Urinary bladder (tissue), 4 donors: ENCODE measurements around the gene TLCD2. TPM values are rescaled to one million over a fixed set of nuclear protein-coding genes. Genes with fewer than 3 reads are reported as not detected.
"Not testable (repeated sequence)": the region's sequence is repeated elsewhere in the genome, so short reads cannot be mapped to it uniquely, and the experiment has no call there.

ENCODE experiments used
- DNase-seq: peaks from one replicate; pipeline ENCODE4 v3.0.0-alpha.2; 2015; ENCODE audit errors: extremely low spot score
- H3K27ac ChIP-seq: one replicate; pipeline ENCODE4 v1.5.1; 2013; ENCODE audit warnings: low read depth, mild to moderate bottlenecking, moderate library complexity
- H3K36me3 ChIP-seq: one replicate; pipeline ENCODE4 v1.6.1; 2013; ENCODE audit warnings: mild to moderate bottlenecking, moderate library complexity; ENCODE audit not compliant: insufficient read depth
- H3K4me1 ChIP-seq: one replicate; pipeline ENCODE4 v1.6.1; 2013; ENCODE audit warnings: mild to moderate bottlenecking, moderate library complexity; ENCODE audit not compliant: insufficient read depth
- H3K4me3 ChIP-seq: one replicate; pipeline ENCODE4 v1.5.1; 2013; ENCODE audit warnings: low read depth, low read length
- WGBS: extraction: QIAGEN DNeasy Blood & Tissue Kit; methylation state at CpG from one replicate; pipeline ENCODE4 v1.1.7; 2013; 5-methylcytosine and 5-hydroxymethylcytosine counted together
- polyA plus RNA-seq: library from polyadenylated mRNA; stranded (reverse); fragments of 200-250 nt; gene quantifications from one replicate; pipeline ENCODE4 v1.2.3, GENCODE V29; 2013
- total RNA-seq: library from RNA; depleted of rRNA; stranded (reverse); fragments of >200 nt; gene quantifications from one replicate; pipeline ENCODE4 v1.2.3, GENCODE V29; 2014
- donor health status: healthy with polysubstance abuse.
- donor health status: healthy.

Gene TLCD2
- total and polyA plus RNA-seq, 2 donors: 3.8 to 4.6 TPM

DNA sequence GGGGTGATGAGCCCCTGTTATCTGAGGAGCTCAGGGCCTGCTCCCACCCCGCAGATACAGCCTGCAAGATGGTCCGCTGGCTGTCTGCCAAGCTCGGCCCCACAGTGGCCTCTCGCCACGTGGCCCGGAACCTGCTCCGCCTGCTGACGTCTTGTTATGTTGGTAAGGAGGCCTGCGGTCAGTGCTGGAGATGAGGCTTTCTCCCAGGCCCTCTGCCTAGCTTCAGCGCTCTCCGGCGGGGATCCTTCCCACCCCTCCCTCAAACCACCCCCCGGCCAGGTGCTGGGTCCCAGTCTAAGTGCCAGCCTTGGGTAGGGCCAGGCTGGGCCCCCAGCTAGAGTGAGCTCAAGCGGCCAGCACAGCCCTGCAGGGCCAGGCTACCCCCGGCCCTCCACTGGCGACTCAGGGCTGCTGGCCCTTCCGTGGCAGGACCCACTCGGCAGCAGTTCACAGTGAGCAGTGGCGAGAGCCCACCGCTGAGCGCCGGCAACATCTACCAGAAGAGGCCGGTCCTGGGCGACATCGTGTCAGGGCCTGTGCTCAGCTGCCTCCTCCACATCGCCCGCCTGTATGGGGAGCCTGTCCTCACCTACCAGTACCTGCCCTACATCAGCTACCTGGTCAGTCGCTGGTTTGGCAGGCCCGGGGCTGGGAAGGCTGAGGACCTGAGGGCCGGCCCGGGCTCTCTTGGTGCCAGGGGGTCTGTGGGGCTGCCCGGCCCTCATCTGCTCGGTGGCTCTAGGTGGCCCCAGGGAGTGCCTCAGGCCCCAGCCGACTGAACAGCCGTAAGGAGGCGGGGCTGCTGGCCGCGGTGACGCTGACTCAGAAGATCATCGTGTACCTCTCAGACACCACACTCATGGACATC is 20.4 kb upstream of the TLCD2 start:
- Histone ChIP-seq H3K27ac (peak overlapping the region; percentile 92), H3K4me3 (no peak overlapping the region), H3K4me1 (no peaks in the 10 kb centered on the region), H3K36me3 (peaks cover 3% of the 10 kb centered on the region)
- 57% methylated on average over 40 of the region's 40 CpGs for WGBS
- DNase-seq: no peak

DNA sequence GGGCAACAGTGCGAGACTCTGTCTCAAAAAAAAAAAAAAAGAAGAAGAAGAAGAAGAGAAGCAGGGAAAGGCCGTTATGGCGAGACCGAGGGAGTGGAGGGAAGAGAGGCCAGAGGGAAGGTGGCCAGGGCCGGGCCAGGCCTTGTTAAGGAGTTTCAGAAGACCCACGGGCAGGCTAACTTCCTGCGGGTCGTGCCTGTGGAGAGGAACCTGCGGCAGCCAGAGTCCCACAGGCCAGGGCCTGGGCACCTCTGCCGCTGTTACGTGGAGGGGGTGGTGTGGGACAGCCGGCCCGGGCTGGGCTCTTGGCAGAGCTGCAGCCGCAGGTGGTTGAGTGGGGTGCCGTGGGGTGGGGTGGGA is 19.8 kb upstream of the TLCD2 start:
- DNase-seq: no peak
- peak overlapping the region; percentile 92 for H3K27ac ChIP-seq
- H3K4me1 ChIP-seq: no peaks in the 10 kb centered on the region
- 40% methylated on average over 15 of the region's 15 CpGs for WGBS
- H3K4me3 ChIP-seq: no peak overlapping the region
- peaks cover 3% of the 10 kb centered on the region for H3K36me3 ChIP-seq

GRCh38 chr17:1727876-1728630 is 17.9 kb upstream of the TLCD2 start:
- Histone ChIP-seq H3K36me3 (peaks cover 3% of the 10 kb centered on the region), H3K4me1 (peaks cover 2% of the 10 kb centered on the region), H3K27ac (no peak overlapping the region), H3K4me3 (no peak overlapping the region)
- DNase-seq: no peak
- 88% methylated on average over 28 of the region's 28 CpGs for WGBS

DNA sequence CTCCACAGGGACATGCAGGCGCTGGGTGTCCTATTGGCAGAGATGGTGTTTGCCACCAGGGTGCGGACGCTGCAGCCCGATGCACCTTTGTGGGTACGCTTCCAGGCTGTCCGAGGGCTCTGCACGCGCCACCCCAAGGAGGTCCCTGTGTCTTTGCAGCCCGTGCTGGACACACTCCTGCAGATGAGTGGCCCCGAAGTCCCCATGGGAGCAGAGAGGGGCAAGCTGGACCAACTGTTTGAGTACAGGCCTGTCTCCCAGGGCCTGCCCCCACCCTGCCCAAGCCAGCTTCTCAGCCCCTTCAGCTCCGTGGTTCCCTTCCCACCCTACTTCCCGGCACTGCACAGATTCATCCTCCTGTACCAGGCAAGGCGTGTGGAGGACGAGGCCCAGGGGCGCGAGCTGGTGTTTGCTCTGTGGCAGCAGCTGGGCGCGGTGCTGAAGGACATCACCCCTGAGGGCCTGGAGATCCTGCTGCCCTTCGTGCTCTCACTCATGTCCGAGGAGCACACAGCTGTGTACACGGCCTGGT is 17.1 kb upstream of the TLCD2 start:
- no peak for DNase-seq
- Histone ChIP-seq H3K36me3 (peaks cover 3% of the 10 kb centered on the region), H3K4me1 (peaks cover 2% of the 10 kb centered on the region), H3K27ac (no peak overlapping the region), H3K4me3 (no peak overlapping the region)
- WGBS: 93% methylated on average over 21 of the region's 21 CpGs

DNA sequence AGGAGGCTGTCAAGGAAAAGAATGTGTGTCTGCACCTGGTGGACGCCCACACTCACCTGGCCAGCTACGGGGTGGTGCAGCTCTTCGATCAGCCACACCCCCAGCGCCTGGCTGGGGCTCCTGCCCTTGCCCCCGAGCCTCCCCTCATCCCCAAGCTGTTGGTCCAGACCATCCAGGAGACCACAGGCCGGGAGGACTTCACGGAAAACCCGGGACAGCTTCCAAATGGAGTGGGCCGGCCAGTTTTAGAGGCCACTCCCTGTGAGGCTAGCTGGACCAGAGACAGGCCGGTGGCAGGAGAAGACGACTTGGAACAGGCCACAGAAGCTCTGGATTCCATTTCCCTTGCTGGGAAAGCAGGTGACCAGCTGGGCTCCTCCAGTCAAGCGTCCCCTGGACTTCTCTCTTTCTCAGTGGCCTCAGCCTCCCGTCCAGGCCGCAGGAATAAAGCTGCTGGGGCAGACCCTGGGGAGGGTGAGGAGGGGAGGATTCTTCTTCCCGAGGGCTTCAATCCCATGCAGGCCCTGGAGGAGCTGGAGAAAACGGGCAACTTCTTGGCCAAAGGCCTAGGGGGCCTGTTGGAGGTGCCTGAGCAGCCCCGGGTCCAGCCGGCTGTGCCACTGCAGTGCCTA is 16.6 kb upstream of the TLCD2 start:
- Histone ChIP-seq H3K4me3 (no peak overlapping the region), H3K27ac (no peak overlapping the region), H3K4me1 (peaks cover 2% of the 10 kb centered on the region), H3K36me3 (peaks cover 3% of the 10 kb centered on the region)
- 82% methylated on average over 18 of the region's 18 CpGs for WGBS
- DNase-seq: no peak

- Histone ChIP-seq H3K27ac (no peak overlapping the region), H3K4me1 (peaks cover 2% of the 10 kb centered on the region), H3K4me3 (peak overlapping the region; percentile 66), H3K36me3 (peaks cover 3% of the 10 kb centered on the region)
- no peak for DNase-seq
- 95% methylated on average over 54 of the region's 54 CpGs for WGBS
These were observed 15.7 kb upstream of the TLCD2 start for GRCh38 chr17:1725642-1726511.

- peaks cover 2% of the 10 kb centered on the region for H3K4me1 ChIP-seq
- peaks cover 3% of the 10 kb centered on the region for H3K36me3 ChIP-seq
- peak overlapping the region; percentile 70 for H3K27ac ChIP-seq
- 21% methylated on average over 51 of the region's 51 CpGs for WGBS
- DNase-seq: no peak
- peak overlapping the region; percentile 66 for H3K4me3 ChIP-seq
These were observed 14.9 kb upstream of the TLCD2 start for GRCh38 chr17:1724869-1725641.

GRCh38 chr17:1724351-1724868 is 14.2 kb upstream of the TLCD2 start, which contains the start of gene WDR81:
TSS of gene WDR81 (plus strand) at chr17:1724704. CDS start at chr17:1724960, 256 bp downstream.
- peak within 1 kb of the TSS; percentile 66 for H3K4me3 ChIP-seq
- peaks cover 2% of the 10 kb centered on the region for H3K4me1 ChIP-seq

DNA sequence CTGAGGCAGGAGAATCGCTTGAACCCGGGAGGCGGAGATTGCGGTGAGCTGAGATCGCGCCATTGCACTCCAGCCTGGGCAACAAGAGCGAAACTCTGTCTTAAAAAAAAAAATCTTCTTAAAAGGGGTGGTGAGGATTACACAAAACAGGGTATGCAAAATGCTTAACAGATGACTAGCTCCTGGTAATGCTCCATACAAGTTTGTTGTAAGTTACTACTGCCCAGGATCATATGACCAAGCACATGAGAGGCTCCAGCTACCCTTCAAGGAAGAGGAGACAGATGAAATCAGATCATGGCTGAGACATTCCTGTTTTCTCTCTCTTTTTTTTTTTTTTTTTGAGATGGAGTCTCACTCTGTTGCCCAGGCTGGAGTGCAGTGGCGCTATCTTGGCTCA is 11.8 kb upstream of the TLCD2 start:
- H3K4me1 ChIP-seq, H3K36me3 ChIP-seq, H3K27ac ChIP-seq, H3K4me3 ChIP-seq, DNase-seq: not testable (repeated sequence)
- 96% methylated on average over 8 of the region's 8 CpGs for WGBS

More at GRCh38 chr17:1724351-1724868, 14.2 kb upstream of the TLCD2 start, which contains the start of gene WDR81:
- Histone ChIP-seq H3K36me3 (peaks cover 3% of the 10 kb centered on the region), H3K27ac (peak within 1 kb of the TSS; percentile 82)
- no peak for DNase-seq
- WGBS: under 1% methylated on average over 55 of the region's 57 CpGs

GRCh38 chr17:1720856-1721386 is 10.7 kb upstream of the TLCD2 start:
- 35% methylated on average over 11 of the region's 11 CpGs for WGBS
- no peaks in the 10 kb centered on the region for H3K36me3 ChIP-seq
- no peak for DNase-seq
- H3K4me1 ChIP-seq: peaks cover 2% of the 10 kb centered on the region
- H3K4me3 ChIP-seq: no peak overlapping the region
- H3K27ac ChIP-seq: no peak overlapping the region

- DNase-seq: no peak
- H3K4me1 ChIP-seq: no peaks in the 10 kb centered on the region
- no peaks in the 10 kb centered on the region for H3K36me3 ChIP-seq
- WGBS: 81% methylated on average over 19 of the region's 19 CpGs
- H3K27ac ChIP-seq: peak overlapping the region; percentile 40
- no peak overlapping the region for H3K4me3 ChIP-seq
These were observed 8.4 kb upstream of the TLCD2 start for GRCh38 chr17:1718362-1719165.
